ENCODE data around the gene SUCLG2.

GRCh38 chr3:67564973-67565372 lies 89.4 kb downstream of the SUCLG2 start:
- TF ChIP-seq, protein P1, sequence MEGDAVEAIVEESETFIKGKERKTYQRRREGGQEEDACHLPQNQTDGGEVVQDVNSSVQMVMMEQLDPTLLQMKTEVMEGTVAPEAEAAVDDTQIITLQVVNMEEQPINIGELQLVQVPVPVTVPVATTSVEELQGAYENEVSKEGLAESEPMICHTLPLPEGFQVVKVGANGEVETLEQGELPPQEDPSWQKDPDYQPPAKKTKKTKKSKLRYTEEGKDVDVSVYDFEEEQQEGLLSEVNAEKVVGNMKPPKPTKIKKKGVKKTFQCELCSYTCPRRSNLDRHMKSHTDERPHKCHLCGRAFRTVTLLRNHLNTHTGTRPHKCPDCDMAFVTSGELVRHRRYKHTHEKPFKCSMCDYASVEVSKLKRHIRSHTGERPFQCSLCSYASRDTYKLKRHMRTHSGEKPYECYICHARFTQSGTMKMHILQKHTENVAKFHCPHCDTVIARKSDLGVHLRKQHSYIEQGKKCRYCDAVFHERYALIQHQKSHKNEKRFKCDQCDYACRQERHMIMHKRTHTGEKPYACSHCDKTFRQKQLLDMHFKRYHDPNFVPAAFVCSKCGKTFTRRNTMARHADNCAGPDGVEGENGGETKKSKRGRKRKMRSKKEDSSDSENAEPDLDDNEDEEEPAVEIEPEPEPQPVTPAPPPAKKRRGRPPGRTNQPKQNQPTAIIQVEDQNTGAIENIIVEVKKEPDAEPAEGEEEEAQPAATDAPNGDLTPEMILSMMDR (conservative IDR thresholded peaks at IDR 0.05): no peak
- TF ChIP-seq ZFX (IDR thresholded peaks at IDR 0.05): no peak

Data from C4-2B (cell line).